C1 segment of cervical spinal cord (tissue), 14 donors: Measurements from ENCODE around the gene BCL2.
"Not testable (repeated sequence)": the region's sequence is repeated elsewhere in the genome, so short reads cannot be mapped to it uniquely, and the experiment has no call there.

Experiments used
- DNase-seq, 14 donors: peaks; one replicate each; lab custom pipeline; 2025; lab: John Stamatoyannopoulos, UW

BCL2 gene

GRCh38 chr18:63202828-63203227 is 116.7 kb downstream of the BCL2 start:
- peak in 1 of 14 donors; percentile 22 for DNase-seq

DNA sequence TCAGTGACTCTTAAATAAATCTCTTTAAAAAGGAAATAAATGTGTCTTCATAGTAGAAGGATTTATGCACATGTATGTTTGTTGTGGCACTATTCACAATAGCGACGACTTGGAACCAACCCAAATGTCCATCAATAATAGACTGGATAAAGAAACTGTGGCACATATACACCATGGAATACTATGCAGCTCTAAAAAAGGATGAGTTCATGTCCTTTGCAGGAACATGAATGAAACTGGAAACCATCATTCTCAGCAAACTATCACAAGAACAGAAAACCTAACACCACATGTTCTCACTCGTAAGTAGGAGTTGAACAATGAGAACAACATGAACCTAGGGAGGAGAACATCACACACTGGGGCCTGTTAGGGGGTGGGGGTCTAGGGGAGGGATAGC is 118.1 kb downstream of the BCL2 start:
- DNase-seq = not testable (repeated sequence)

- no peak for DNase-seq
Observed at GRCh38 chr18:63199743-63200241, 119.8 kb downstream of the BCL2 start.

- no peak for DNase-seq
Observed at GRCh38 chr18:63198868-63199742, 120.5 kb downstream of the BCL2 start.

DNA sequence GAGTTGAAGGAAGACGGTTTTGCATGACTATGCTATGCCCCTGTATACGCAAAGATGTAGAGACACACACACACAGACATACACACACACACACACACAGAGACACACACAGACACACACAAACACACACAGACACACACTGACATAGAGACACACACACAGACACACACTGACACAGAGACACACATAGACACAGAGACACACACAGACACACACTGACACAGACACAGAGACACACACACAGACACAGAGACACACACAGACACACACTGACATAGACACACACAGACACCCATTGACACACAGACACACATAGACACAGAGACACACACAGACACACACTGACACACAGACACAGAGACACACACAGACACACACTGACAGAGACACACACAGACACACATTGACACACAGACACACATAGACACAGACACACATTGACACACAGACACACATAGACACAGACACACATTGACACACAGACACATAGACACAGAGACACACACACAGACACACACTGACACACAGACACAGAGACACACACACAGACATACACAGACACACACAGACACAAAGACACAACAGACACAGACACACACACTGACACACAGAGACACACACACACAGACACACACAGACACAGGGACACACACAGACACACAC is 121.3 kb downstream of the BCL2 start:
- no peak for DNase-seq

DNA sequence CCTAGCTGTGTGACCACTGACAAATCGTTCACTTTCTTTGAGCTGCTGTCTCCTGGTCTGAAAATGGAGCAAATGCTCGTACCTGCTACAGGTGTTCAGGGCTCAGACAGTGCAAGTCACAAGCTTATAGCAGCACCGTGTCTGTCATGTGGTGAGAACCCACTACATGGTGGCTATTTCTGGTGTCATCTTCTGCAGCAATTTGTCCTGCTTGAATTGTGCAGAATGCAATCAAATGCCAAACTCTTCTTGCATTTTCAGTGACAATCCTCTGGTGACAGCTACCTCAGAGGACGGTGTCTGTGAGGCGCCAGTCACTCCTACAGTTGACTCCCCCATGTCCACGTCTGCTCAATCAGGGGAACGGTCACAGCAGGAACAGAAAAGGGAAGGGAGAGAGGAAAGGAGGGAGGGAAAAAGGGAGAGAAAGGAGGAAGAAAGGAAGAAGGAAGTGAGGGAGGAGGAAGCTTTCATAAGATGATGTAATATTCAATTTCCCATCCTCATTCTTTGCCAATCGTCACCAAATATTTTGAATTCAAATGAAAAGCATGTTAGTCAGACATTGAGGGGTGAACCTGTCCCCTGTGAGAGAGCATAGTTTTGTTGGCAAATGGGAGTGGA is 122.2 kb downstream of the BCL2 start:
- DNase-seq = no peak

GRCh38 chr18:63195326-63196159 is 124.0 kb downstream of the BCL2 start:
- DNase-seq = no peak

GRCh38 chr18:63192885-63193349 is 126.7 kb downstream of the BCL2 start:
- DNase-seq = no peak

DNA sequence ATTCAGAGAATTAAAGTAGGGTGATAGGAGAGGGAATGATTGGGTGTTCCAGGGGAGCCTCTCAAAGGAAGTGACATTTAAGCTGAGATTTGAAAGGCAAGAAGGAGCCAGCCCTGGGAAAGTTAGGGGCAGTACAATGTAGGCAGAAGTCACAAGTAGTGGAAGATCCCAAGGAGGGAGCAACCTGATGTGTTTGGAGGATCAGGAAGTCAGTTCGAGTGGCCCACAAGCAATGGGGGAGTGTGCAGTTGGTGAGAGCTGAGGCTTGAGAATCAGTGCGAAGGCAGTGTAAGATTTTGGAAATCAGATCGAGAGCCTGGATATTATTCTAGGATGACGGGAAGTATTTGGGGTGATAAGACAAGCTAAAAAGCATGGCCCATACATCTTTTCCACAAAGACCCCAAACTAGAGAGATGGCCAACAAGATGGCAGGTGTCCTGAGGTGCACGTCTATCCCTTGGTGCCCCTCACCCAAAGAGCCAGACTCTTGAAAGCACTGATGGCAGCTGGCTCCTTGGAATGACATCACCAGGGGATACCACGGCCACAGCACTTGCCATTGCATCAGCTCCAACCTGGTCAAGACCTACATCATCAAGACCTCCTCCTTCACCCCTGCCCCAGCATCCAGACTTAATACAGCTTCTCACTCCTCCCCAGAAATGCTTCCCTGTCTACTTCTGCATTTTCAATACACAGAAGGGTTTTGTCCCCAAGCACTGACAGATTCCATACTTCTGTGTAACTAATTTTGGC is 127.3 kb downstream of the BCL2 start:
- no peak for DNase-seq

- DNase-seq = no peak
Observed at GRCh38 chr18:63191413-63191812, 128.2 kb downstream of the BCL2 start.

DNA sequence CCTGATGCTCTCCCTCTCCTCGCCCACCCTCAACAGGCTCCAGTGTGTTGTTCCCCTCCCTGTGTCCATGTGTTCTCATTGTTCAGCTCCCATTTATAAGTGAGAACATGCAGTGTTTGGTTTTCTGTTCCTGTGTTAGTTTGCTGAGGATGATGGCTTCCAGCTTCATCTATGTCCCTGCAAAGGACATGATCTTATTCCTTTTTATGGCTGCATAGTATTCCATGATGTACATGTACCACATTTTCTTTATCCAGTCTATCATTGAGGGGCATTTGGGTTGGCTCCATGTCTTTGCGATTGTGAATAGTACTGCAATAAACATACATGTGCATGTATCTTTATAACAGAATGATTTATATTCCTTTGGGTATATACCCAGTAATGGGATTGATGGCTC is 128.7 kb downstream of the BCL2 start:
- not testable (repeated sequence) for DNase-seq

GRCh38 chr18:63189817-63190216 is 129.8 kb downstream of the BCL2 start:
- DNase-seq = no peak

DNA sequence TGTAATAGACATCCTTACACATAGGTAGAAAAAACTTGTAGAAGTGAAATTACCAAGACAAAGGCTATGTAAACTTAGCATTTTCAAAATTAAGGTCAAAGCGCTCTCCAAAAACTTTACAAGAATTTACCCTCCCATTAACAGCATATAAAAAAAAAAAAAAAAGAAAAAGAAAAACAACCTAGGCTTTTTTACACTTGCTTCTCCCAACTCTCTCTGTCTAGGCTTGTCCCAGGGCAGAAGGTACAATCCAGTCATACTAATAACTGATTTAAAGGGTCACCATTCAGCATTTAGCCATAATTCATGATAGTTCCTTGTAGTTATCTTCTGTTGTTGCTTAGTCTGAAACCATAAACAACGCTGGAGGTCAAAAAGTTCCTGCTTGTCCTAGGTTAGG is 130.5 kb downstream of the BCL2 start:
- DNase-seq = no peak

GRCh38 chr18:63187791-63188460 is 131.6 kb downstream of the BCL2 start:
- DNase-seq = no peak

GRCh38 chr18:63187223-63187574 is 132.4 kb downstream of the BCL2 start:
- no peak for DNase-seq

- no peak for DNase-seq
Observed at GRCh38 chr18:63186520-63187222, 132.9 kb downstream of the BCL2 start.

- no peak for DNase-seq
Observed at GRCh38 chr18:63185984-63186383, 133.6 kb downstream of the BCL2 start.

DNA sequence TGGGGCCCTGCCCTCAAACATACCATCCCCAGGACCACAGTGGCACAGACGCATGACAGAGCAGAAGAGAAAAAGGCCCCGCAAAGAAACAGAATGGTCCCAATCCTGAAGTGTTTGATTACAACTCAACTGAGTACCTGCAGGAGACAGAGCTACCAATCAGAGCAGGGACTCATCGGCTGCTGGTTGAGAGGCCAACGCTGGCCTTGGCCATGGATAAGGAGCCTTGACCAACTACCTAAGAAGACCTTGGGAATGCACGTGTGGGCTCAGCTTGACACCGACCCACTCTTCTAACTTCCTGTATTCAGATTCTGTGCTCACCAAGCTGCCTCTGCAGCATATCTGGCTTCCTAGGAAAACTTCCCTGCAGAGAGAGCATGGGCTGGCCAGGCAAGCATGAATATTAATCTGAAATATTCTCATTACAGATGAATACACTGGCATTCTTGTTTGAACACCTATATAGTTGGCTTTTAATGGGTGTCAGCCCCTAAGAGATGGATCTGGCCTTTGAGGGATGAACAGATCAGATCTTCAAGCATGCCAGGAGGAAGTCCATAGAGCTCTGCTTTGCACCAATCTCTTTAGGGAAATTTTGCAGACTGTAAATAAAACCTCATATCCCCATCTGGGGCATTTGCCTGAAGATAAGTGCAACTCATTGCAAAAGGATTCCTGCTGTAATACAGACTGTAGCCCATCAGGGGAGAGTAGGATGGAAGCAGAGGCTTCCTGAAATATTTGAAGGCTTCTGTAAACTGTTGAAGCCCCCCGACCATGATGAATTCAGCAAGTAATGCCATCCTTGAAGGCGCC is 135.4 kb downstream of the BCL2 start:
- no peak for DNase-seq

- DNase-seq = no peak
Observed at GRCh38 chr18:63183378-63183777, 136.2 kb downstream of the BCL2 start.
